ENCODE results near the gene DMBX1. TPM values are rescaled to one million over a fixed set of nuclear protein-coding genes. Genes with fewer than 3 reads are reported as not detected.

The DMBX1 gene
- total and polyA plus RNA-seq, 8 donors = not detected

DNA sequence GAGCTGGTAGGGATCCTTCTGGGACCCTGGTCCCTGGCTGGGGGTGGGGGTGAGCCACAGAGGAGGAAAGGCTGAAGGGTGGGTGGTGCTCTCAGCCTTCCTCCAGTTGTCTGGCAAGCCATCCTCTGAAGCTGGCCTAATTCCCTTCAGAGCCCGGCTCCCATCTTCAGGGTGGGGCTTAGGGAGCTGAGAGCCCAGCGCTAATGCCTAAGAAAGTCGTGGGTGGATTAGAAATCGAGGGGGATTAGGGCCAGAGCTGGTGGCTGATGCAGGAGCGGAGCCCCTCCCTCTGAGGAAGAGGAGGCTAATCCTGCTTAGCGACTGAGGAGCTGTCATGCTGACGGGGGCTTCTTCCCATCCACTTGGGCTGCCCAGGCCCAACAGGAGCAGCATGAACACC, 30.8 kb upstream of the DMBX1 start:
- no peak for TF ChIP-seq EP300 (IDR thresholded peaks at IDR 0.05)
- no peak for TF ChIP-seq POLR2A (IDR thresholded peaks at IDR 0.05)
- TF ChIP-seq CTCF (IDR thresholded peaks at IDR 0.05) = no peak
- TF ChIP-seq POLR2AphosphoS5 (IDR thresholded peaks at IDR 0.05) = no peak
- no peaks in the 10 kb centered on the region for H3K36me3 ChIP-seq
- H3K27me3 ChIP-seq = peaks cover 0 to 64% (median 0%) of the 10 kb centered on the region in 3 donors

DNA sequence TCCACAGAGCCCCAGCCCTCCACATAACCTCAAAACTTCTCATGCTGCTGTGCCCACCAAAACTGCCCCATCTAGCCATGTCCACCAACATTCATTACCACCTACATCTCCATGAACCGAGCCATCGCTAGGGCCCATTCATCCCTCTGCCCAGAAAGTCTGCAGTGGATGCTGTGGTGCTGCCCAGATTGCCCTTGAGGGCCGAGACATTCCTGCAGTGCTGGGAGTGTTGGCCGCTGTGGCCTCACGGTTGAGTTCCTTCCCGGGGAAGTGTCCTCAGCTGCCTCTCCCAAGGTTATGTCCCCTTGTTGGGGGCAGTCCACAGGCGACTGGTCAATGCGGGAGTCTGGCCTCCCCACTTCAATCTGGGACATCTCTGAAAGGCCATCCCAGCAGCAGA, 30.3 kb upstream of the DMBX1 start:
- no peaks in the 10 kb centered on the region for H3K36me3 ChIP-seq
- 79 to 89% (median 83%) methylated on average over 8 of the region's 8 CpGs for WGBS, 5 donors
- no peak for DNase-seq
- no peak overlapping the region for H3K4me3 ChIP-seq
- peaks cover 0 to 61% (median 0%) of the 10 kb centered on the region in 3 donors for H3K27me3 ChIP-seq
- H3K4me1 ChIP-seq = no peaks in the 10 kb centered on the region
- intact Hi-C loops (cut with DNase I; ENCODE audit: low total_unique reads) = no loop called here
- H3K27ac ChIP-seq = no peak overlapping the region
- no peaks in the 10 kb centered on the region for H3K9me3 ChIP-seq
- TF ChIP-seq EP300 (IDR thresholded peaks at IDR 0.05) (no peak), POLR2A (IDR thresholded peaks at IDR 0.05) (no peak), CTCF (IDR thresholded peaks at IDR 0.05) (no peak), POLR2AphosphoS5 (IDR thresholded peaks at IDR 0.05) (no peak)

More for the DNA sequence above, 30.8 kb upstream of the DMBX1 start:
- DNase-seq = no peak
- WGBS, 5 donors = 48 to 63% (median 55%) methylated on average over 7 of the region's 7 CpGs
- intact Hi-C loops (cut with DNase I; ENCODE audit: low total_unique reads) = no loop called here
- no peaks in the 10 kb centered on the region for H3K4me1 ChIP-seq
- no peaks in the 10 kb centered on the region for H3K9me3 ChIP-seq
- H3K4me3 ChIP-seq = no peak overlapping the region
- H3K27ac ChIP-seq = no peak overlapping the region

DNA sequence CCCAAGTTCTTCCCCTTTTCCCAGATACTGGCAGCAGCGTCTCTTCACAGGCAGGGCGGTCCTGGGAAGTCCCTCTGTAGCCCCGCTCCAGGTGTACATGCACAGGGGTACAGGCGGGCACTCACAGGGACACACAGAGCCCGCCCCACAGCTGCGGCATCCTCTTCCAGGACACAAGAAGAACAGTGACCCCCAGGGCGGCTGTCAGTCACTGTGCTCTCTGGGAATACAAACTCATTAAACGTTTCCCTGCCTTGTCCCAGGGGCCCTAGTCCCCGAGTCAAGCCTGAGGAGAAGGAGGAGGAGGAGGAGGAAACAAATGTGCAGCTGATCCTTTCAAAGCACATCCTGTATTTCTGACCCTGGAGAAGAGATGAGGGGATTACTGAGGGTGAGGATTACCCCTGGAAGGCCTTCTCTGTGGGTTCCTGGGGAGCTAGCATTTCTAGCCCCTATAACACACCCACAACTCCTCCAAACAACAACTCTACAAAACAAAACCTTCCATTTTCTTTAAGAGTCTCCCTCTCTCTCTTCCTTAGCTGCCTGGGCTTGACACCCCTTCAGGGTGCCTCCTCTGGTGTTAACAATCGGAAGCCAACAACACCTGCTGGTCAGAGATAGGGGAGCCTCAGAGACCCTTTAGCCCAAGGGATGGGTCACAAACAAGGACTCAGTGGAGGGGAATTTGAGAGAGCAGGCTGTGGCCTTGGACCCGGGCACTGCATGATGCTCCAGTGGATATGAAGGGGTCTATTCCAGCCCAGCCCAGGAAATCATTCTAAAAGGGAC, 28.4 kb upstream of the DMBX1 start:
- TF ChIP-seq POLR2A (IDR thresholded peaks at IDR 0.05) (no peak), EP300 (IDR thresholded peaks at IDR 0.05) (no peak), POLR2AphosphoS5 (IDR thresholded peaks at IDR 0.05) (no peak), CTCF (IDR thresholded peaks at IDR 0.05) (no peak)
- no peaks in the 10 kb centered on the region for H3K9me3 ChIP-seq
- H3K4me1 ChIP-seq = peaks cover 2 to 4% (median 3%) of the 10 kb centered on the region in 4 donors
- peaks cover 0 to 51% (median 3%) of the 10 kb centered on the region in 3 donors for H3K27me3 ChIP-seq
- H3K36me3 ChIP-seq = no peaks in the 10 kb centered on the region
- intact Hi-C loops (cut with DNase I; ENCODE audit: low total_unique reads) = no loop called here
- no peak overlapping the region for H3K27ac ChIP-seq
- no peak for DNase-seq
- 63 to 69% (median 65%) methylated on average over 8 to 11 of the region's 11 CpGs for WGBS, 5 donors
- no peak overlapping the region for H3K4me3 ChIP-seq

- Histone ChIP-seq H3K36me3 (no peaks in the 10 kb centered on the region), H3K27ac (no peak overlapping the region), H3K4me1 (peaks cover 7 to 11% (median 10%) of the 10 kb centered on the region in 4 donors), H3K27me3 (peaks cover 0 to 52% (median 10%) of the 10 kb centered on the region in 3 donors), H3K9me3 (no peaks in the 10 kb centered on the region), H3K4me3 (no peak overlapping the region)
- intact Hi-C loops (cut with DNase I; ENCODE audit: low total_unique reads) = no loop called here
- DNase-seq = no peak
- TF ChIP-seq CTCF (IDR thresholded peaks at IDR 0.05) = no peak
- WGBS, 5 donors = 39 to 59% (median 44%) methylated on average over 5 of the region's 5 CpGs
These were observed 27.7 kb upstream of the DMBX1 start for GRCh38 chr1:46461809-46462448.

Data from stomach (tissue), 9 donors.